NCI-H526 (cell line): ENCODE results near the gene AGBL4.
"Not testable (repeated sequence)": the region's sequence is repeated elsewhere in the genome, so short reads cannot be mapped to it uniquely, and the experiment has no call there.

Experiments
- DNase-seq, 2 experiments: peaks; one replicate each; lab custom pipeline; 2025; lab: John Stamatoyannopoulos, UW

Gene AGBL4

GRCh38 chr1:49435291-49435690 is 588.5 kb downstream of the AGBL4 start:
- DNase-seq, result no peak

- DNase-seq, result no peak
Observed at GRCh38 chr1:49424782-49425181, 599.0 kb downstream of the AGBL4 start.

- no peak for DNase-seq
Observed at GRCh38 chr1:49416758-49417157, 607.0 kb downstream of the AGBL4 start.

- DNase-seq, result no peak
Observed at GRCh38 chr1:49408346-49408745, 615.4 kb downstream of the AGBL4 start.

GRCh38 chr1:49397086-49397485 is 626.7 kb downstream of the AGBL4 start:
- no peak for DNase-seq

- DNase-seq, result no peak
Observed at GRCh38 chr1:49394200-49394599, 629.6 kb downstream of the AGBL4 start.

GRCh38 chr1:49389699-49390098 is 634.1 kb downstream of the AGBL4 start:
- no peak for DNase-seq

GRCh38 chr1:49364676-49365075 is 659.1 kb downstream of the AGBL4 start:
- no peak for DNase-seq

GRCh38 chr1:49363628-49364027 is 660.1 kb downstream of the AGBL4 start:
- DNase-seq, result no peak

- DNase-seq, result no peak
Observed at GRCh38 chr1:49358036-49358435, 665.7 kb downstream of the AGBL4 start.

GRCh38 chr1:49356594-49356993 is 667.2 kb downstream of the AGBL4 start:
- peak; percentile 41 to 62 for DNase-seq

- no peak for DNase-seq
Observed at GRCh38 chr1:49351768-49352167, 672.0 kb downstream of the AGBL4 start.

- no peak for DNase-seq
Observed at GRCh38 chr1:49346767-49347349, 676.9 kb downstream of the AGBL4 start.

GRCh38 chr1:49340576-49340975 is 683.2 kb downstream of the AGBL4 start:
- no peak for DNase-seq

- DNase-seq, result no peak
Observed at GRCh38 chr1:49339043-49339442, 684.7 kb downstream of the AGBL4 start.

GRCh38 chr1:49337251-49337650 is 686.5 kb downstream of the AGBL4 start:
- DNase-seq, result no peak

- DNase-seq, result no peak
Observed at GRCh38 chr1:49333906-49334305, 689.8 kb downstream of the AGBL4 start.

- no peak for DNase-seq
Observed at GRCh38 chr1:49331066-49331852, 692.5 kb downstream of the AGBL4 start.

- no peak for DNase-seq
Observed at GRCh38 chr1:49323925-49324540, 699.7 kb downstream of the AGBL4 start.

- DNase-seq, result not testable (repeated sequence)
Observed at GRCh38 chr1:49320493-49320892, 703.3 kb downstream of the AGBL4 start.

GRCh38 chr1:49319426-49319963 is 704.3 kb downstream of the AGBL4 start:
- DNase-seq, result no peak

GRCh38 chr1:49318218-49318617 is 705.5 kb downstream of the AGBL4 start:
- DNase-seq, result no peak

- no peak for DNase-seq
Observed at GRCh38 chr1:49307457-49307856, 716.3 kb downstream of the AGBL4 start.
